GM12873 (cell line): Measurements from ENCODE around the gene SGSM2.

Experiments used
- CTCF ChIP-seq: IDR thresholded peaks from 2 replicates; pipeline ENCODE4 v1.5.1; 2012; ENCODE audit warnings: low read depth, mild to moderate bottlenecking, moderate library complexity, low read length, control low read depth; ENCODE audit not compliant: insufficient read depth; ENCODE audit errors: missing control alignments

SGSM2 gene

GRCh38 chr17:2391597-2392251 is 54.4 kb downstream of the SGSM2 start:
- no peak for TF ChIP-seq CTCF

GRCh38 chr17:2392252-2393173 is 55.2 kb downstream of the SGSM2 start:
- TF ChIP-seq CTCF, result no peak

GRCh38 chr17:2393174-2393953 is 56.1 kb downstream of the SGSM2 start:
- TF ChIP-seq CTCF, result no peak

GRCh38 chr17:2393954-2394749 is 56.9 kb downstream of the SGSM2 start:
- no peak for TF ChIP-seq CTCF

- TF ChIP-seq CTCF, result no peak
Observed at GRCh38 chr17:2394775-2395201, 57.5 kb downstream of the SGSM2 start.

GRCh38 chr17:2395258-2396181 is 58.2 kb downstream of the SGSM2 start:
- TF ChIP-seq CTCF, result no peak
